Renal pelvis (tissue), 4 donors: Measurements from ENCODE around the gene RNASE4. TPM values are rescaled to one million over a fixed set of nuclear protein-coding genes. Genes with fewer than 3 reads are reported as not detected.
"Not testable (repeated sequence)": the region's sequence is repeated elsewhere in the genome, so short reads cannot be mapped to it uniquely, and the experiment has no call there.

Experiments used
- DNase-seq: peaks from one replicate; pipeline ENCODE4 v3.0.0-alpha.2; 2013
- polyA plus RNA-seq, 3 donors: library from polyadenylated mRNA; unstranded; fragments of 120-200 nt; gene quantifications; one replicate each; pipeline ENCODE4 v1.2.1, GENCODE V29; 2013; ENCODE audit not compliant: insufficient read length in 3 of 3

RNASE4 gene
- polyA plus RNA-seq, 3 donors: 1.3 to 4.4 (median 2.4) TPM

- DNase-seq: no peak
Measured at GRCh38 chr14:20692116-20692751, 7.9 kb downstream of the RNASE4 start.

- DNase-seq: no peak
Measured at GRCh38 chr14:20696764-20697163, 12.4 kb downstream of the RNASE4 start.

GRCh38 chr14:20697273-20698017 is 13.1 kb downstream of the RNASE4 start:
- DNase-seq: peak; percentile 71

GRCh38 chr14:20698018-20698329 is 13.6 kb downstream of the RNASE4 start:
- DNase-seq: no peak

GRCh38 chr14:20698934-20699333 is 14.6 kb downstream of the RNASE4 start:
- DNase-seq: no peak

- DNase-seq: no peak
Measured at GRCh38 chr14:20699931-20700330, 15.6 kb downstream of the RNASE4 start.

GRCh38 chr14:20700965-20701364 is 16.6 kb downstream of the RNASE4 start:
- not testable (repeated sequence) for DNase-seq

GRCh38 chr14:20706657-20707355 is 22.4 kb downstream of the RNASE4 start:
- no peak for DNase-seq

- no peak for DNase-seq
Measured at GRCh38 chr14:20707622-20708021, 23.3 kb downstream of the RNASE4 start.

- DNase-seq: no peak
Measured at GRCh38 chr14:20711261-20711660, 26.9 kb downstream of the RNASE4 start.

GRCh38 chr14:20711685-20712084 is 27.3 kb downstream of the RNASE4 start:
- DNase-seq: no peak

- no peak for DNase-seq
Measured at GRCh38 chr14:20712904-20713303, 28.5 kb downstream of the RNASE4 start.

GRCh38 chr14:20714593-20715250 is 30.4 kb downstream of the RNASE4 start:
- no peak for DNase-seq

GRCh38 chr14:20719777-20720176 is 35.4 kb downstream of the RNASE4 start:
- peak; percentile 51 for DNase-seq

- DNase-seq: no peak
Measured at GRCh38 chr14:20720741-20721140, 36.4 kb downstream of the RNASE4 start.

GRCh38 chr14:20722016-20722415 is 37.7 kb downstream of the RNASE4 start:
- no peak for DNase-seq

- DNase-seq: no peak
Measured at GRCh38 chr14:20723488-20723887, 39.1 kb downstream of the RNASE4 start.

GRCh38 chr14:20726121-20726520 is 41.8 kb downstream of the RNASE4 start:
- DNase-seq: not testable (repeated sequence)

GRCh38 chr14:20726531-20726930 is 42.2 kb downstream of the RNASE4 start:
- no peak for DNase-seq

GRCh38 chr14:20730891-20731290 is 46.5 kb downstream of the RNASE4 start:
- no peak for DNase-seq

GRCh38 chr14:20732477-20732876 is 48.1 kb downstream of the RNASE4 start:
- no peak for DNase-seq

- no peak for DNase-seq
Measured at GRCh38 chr14:20732979-20733635, 48.7 kb downstream of the RNASE4 start.
